Heart left ventricle (tissue), 16 donors: Measurements from ENCODE around the gene CAMTA1. TPM values are rescaled to one million over a fixed set of nuclear protein-coding genes. Genes with fewer than 3 reads are reported as not detected.

ENCODE experiments used
- ATAC-seq, 4 donors: fragments of 200-7000 bp; cut with Tn5 transposase; one replicate each; pipeline ENCODE4 v1.9.1; 2020 to 2022; ENCODE audit warnings: moderate library complexity in 4 of 4, mild to moderate bottlenecking in 3 of 4, moderate number of reproducible peaks in 1 of 4
- DNase-seq, 5 donors: peaks; one replicate each; pipeline ENCODE4 v3.0.0-alpha.2; 2020
- H3K27ac ChIP-seq, 12 donors: fragments of 200-600 bp; sonication (generic) in 4 of 12; one replicate each; pipeline versions ENCODE4 v1.5.0 to v1.8.0; 2016 to 2022; ENCODE audit warnings: mild to moderate bottlenecking in 2 of 12
- H3K27me3 ChIP-seq, 9 donors: fragments of 200-600 bp; sonication (generic) in 2 of 9; one replicate each; pipeline versions ENCODE4 v1.5.1 to v1.8.0; 2016 to 2022; ENCODE audit warnings: mild to moderate bottlenecking in 3 of 9
- H3K36me3 ChIP-seq, 9 donors: fragments of 200-600 bp; sonication (generic) in 2 of 9; one replicate each; pipeline versions ENCODE4 v1.5.0 to v1.8.0; 2018 to 2022; ENCODE audit warnings: mild to moderate bottlenecking in 2 of 9
- H3K4me1 ChIP-seq, 12 donors: fragments of 200-600 bp; sonication (generic) in 4 of 12; one replicate each; pipeline versions ENCODE4 v1.5.0 to v1.8.0; 2016 to 2022; ENCODE audit warnings: mild to moderate bottlenecking in 3 of 12
- H3K4me3 ChIP-seq, 12 donors: fragments of 200-600 bp; sonication (generic) in 4 of 12; one replicate each; pipeline versions ENCODE4 v1.5.0 to v1.8.0; 2017 to 2022; ENCODE audit warnings: mild to moderate bottlenecking in 9 of 12, moderate library complexity in 4 of 12
- H3K9me3 ChIP-seq, 12 donors: fragments of 200-600 bp; sonication (generic) in 4 of 12; one replicate each; pipeline versions ENCODE4 v1.5.0 to v1.8.0; 2016 to 2022; ENCODE audit warnings: mild to moderate bottlenecking in 1 of 12
- CTCF ChIP-seq, 12 donors: fragments of 200-600 bp; sonication (generic) in 4 of 12; IDR thresholded peaks; one replicate each; pipeline versions ENCODE4 v1.5.0 to v1.8.0; 2018 to 2022; ENCODE audit warnings: antibody characterized with exemption in 12 of 12, mild to moderate bottlenecking in 5 of 12
- POLR2A ChIP-seq, 2 donors: fragments of 450-650 bp; IDR thresholded peaks; one replicate each; pipeline ENCODE4 v1.6.1; 2017; ENCODE audit warnings: antibody characterized with exemption in 2 of 2, mild to moderate bottlenecking in 2 of 2, moderate library complexity in 2 of 2
- WGBS, 4 donors: extraction: QIAGEN DNeasy Blood & Tissue Kit in 2 of 4; methylation state at CpG; one replicate each; pipeline versions ENCODE4 v1.1.5 to v1.1.7; 2013 to 2018; 5-methylcytosine and 5-hydroxymethylcytosine counted together
- intact Hi-C, 10 donors: fragments of 100-400 bp; cut with DNase I; formaldehyde crosslinking; loops; one replicate each; pipeline versions ENCODE4 v1.11.1 to v1.14.2; 2022
- polyA plus RNA-seq, 2 donors: library from polyadenylated mRNA; stranded (reverse); fragments of 200-250 nt; gene quantifications; one replicate each; pipeline ENCODE4 v1.2.3, GENCODE V29; 2013
- total RNA-seq, 9 donors: library from RNA; depleted of rRNA in 2 of 9; stranded (reverse); fragments of >200 nt in 2 of 9; fragmentation: NEBNext Ultra II Directional in 3 of 9; extraction: Animal tissue kit (Norgen Biotek cat#: 25700) in 3 of 9; gene quantifications; one replicate each; pipeline versions ENCODE4 v1.1.0 to v1.2.4, GENCODE V29; 2016 to 2023
- donor health status: ischemic (EF 13 %, LVEDD 7.1; RV severe dilation, severe dysfunction).
- donor health status: healthy with polysubstance abuse.
- donor health status: DM: no; HTN: yes; CAD: no.
- donor health status: DM: no; HTN: no; CAD: no.
- donor health status: ischemic (EF 25% LVEDD 6.9; RV normal size, moderate dysfunction).
- donor health status: ischemic (EF 25% LVEDD 5.7; RV mildly dilated, moderate dysfunction).
- donor health status: healthy.
- donor health status: DM: yes; HTN: yes; CAD: no.
- donor health status: ischemic (EF 35%, LVEDD 5.7; RV mildly dilated, moderate dysfunction).
- donor health status: nonischemic (EF 11% LVEDD 7.7; RV severe dilation, severe dysfunction).
- donor health status: DM: yes; HTN: yes; CAD: no.
- donor health status: PGD.
- donor health status: ischemic (EF 29% LVEDD 5.4; RV normal size, mild dysfunction).
- donor health status: nonischemic (EF 23%, LVEDD 6.1; RV moderate dilation, normal function).

Gene CAMTA1
- total and polyA plus RNA-seq, 11 donors, result 114 to 303 (median 137) TPM

- H3K27me3 ChIP-seq, result no peaks in the 10 kb centered on the region
- H3K4me1 ChIP-seq, result peaks cover 0 to 7% (median 0%) of the 10 kb centered on the region in 12 donors
- ATAC-seq (no peak), DNase-seq (no peak)
- no peak overlapping the region for H3K4me3 ChIP-seq
- no peak overlapping the region for H3K27ac ChIP-seq
- peaks cover 0 to 26% (median 9%) of the 10 kb centered on the region in 9 donors for H3K36me3 ChIP-seq
- peaks cover 0 to 5% (median 0%) of the 10 kb centered on the region in 12 donors for H3K9me3 ChIP-seq
- intact Hi-C loops, result no loop called here
- no peak for TF ChIP-seq CTCF (IDR thresholded peaks at IDR 0.05)
- no peak for TF ChIP-seq POLR2A (IDR thresholded peaks at IDR 0.05)
- whole genome bisulfite sequencing, 4 donors, result 96 to 98% (median 97%) methylated on average over 6 of the region's 6 CpGs
Observed at GRCh38 chr1:6852136-6852890, 67.1 kb downstream of the CAMTA1 start.

GRCh38 chr1:6854166-6854565 is 68.9 kb downstream of the CAMTA1 start:
- intact Hi-C loops, result no loop called here
- no peak for TF ChIP-seq POLR2A (IDR thresholded peaks at IDR 0.05)
- no peak for TF ChIP-seq CTCF (IDR thresholded peaks at IDR 0.05)
- peaks cover 0 to 5% (median 0%) of the 10 kb centered on the region in 12 donors for H3K9me3 ChIP-seq

GRCh38 chr1:6857831-6858230 is 72.6 kb downstream of the CAMTA1 start:
- H3K27ac ChIP-seq, result no peak overlapping the region
- H3K9me3 ChIP-seq, result peaks cover 0 to 5% (median 0%) of the 10 kb centered on the region in 12 donors
- no peak for DNase-seq
- H3K4me1 ChIP-seq, result peaks cover 0 to 22% (median 11%) of the 10 kb centered on the region in 12 donors
- no peak for ATAC-seq
- H3K4me3 ChIP-seq, result no peak overlapping the region
- intact Hi-C loops, result no loop called here
- TF ChIP-seq POLR2A (IDR thresholded peaks at IDR 0.05) (no peak), CTCF (IDR thresholded peaks at IDR 0.05) (no peak)
- no peaks in the 10 kb centered on the region for H3K27me3 ChIP-seq
- H3K36me3 ChIP-seq, result peaks cover 0 to 16% (median 6%) of the 10 kb centered on the region in 9 donors
- 92 to 97% (median 95%) methylated on average over 2 of the region's 2 CpGs for WGBS, 4 donors

More at GRCh38 chr1:6854166-6854565, 68.9 kb downstream of the CAMTA1 start:
- Histone ChIP-seq H3K4me1 (peaks cover 0 to 5% (median 0%) of the 10 kb centered on the region in 12 donors), H3K36me3 (peaks cover 0 to 21% (median 9%) of the 10 kb centered on the region in 9 donors), H3K27ac (no peak overlapping the region), H3K4me3 (no peak overlapping the region), H3K27me3 (no peaks in the 10 kb centered on the region)
- 93 to 96% (median 95%) methylated on average over 4 of the region's 4 CpGs for WGBS, 4 donors
- DNase-seq (no peak), ATAC-seq (no peak)

GRCh38 chr1:6858596-6858995 is 73.3 kb downstream of the CAMTA1 start:
- Histone ChIP-seq H3K4me1 (peaks cover 0 to 22% (median 11%) of the 10 kb centered on the region in 12 donors), H3K4me3 (no peak overlapping the region), H3K27me3 (no peaks in the 10 kb centered on the region), H3K9me3 (peaks cover 0 to 2% (median 0%) of the 10 kb centered on the region in 12 donors), H3K27ac (no peak overlapping the region), H3K36me3 (peaks cover 0 to 11% (median 4%) of the 10 kb centered on the region in 9 donors)
- intact Hi-C loops, result no loop called here
- DNase-seq (no peak), ATAC-seq (no peak)
- no peak for TF ChIP-seq POLR2A (IDR thresholded peaks at IDR 0.05)
- no peak for TF ChIP-seq CTCF (IDR thresholded peaks at IDR 0.05)
- WGBS, 4 donors, result 91 to 96% (median 93%) methylated on average over 3 of the region's 3 CpGs
